EH (cell line): Measurements from ENCODE around the gene PXMP2.
"Not testable (repeated sequence)": the region's sequence is repeated elsewhere in the genome, so short reads cannot be mapped to it uniquely, and the experiment has no call there.

Source experiments
- DNase-seq: peaks from one replicate; pipeline ENCODE4 v3.0.0-alpha.2; 2015; ENCODE audit warnings: low read depth

The PXMP2 gene

GRCh38 chr12:132753670-132754069 lies 66.3 kb downstream of the PXMP2 start:
- DNase-seq = not testable (repeated sequence)

DNA sequence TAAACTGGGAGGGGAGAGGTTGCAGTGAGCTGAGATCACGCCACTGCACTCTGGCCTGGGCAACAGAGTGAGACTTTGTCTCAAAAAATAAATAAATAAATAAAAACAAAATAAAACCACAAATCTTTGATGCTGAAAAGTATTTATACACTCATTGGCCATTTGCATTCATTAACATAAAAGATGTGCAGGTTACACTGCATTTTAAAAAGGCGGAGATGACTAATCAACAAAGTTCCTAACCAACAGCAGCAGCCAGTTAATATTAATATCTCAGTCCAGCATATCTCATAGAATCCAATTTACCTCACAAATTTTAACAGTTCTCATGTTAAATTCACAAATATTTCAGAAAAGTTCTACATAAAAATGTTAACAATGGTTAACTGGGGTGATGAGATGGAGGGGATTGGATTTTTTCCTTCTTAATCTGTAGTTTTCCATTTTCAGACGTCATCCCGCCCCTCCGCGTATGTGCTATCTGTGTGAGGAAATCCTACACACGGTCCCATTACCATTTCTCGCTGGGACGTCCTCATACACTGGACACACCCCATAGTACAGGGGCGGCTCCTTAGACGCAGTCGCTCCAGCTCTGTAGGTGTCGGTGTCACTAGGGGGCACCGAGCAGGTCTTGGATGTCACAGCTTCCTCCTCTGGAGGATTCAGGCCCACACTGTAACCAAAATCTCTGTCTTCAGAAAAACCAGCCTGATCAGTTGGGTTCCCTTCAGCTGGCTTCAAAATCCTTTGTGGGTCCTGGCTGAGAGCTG lies 67.0 kb downstream of the PXMP2 start:
- DNase-seq = no peak
